ENCODE measurements around the gene FYN. TPM values are rescaled to one million over a fixed set of nuclear protein-coding genes. Genes with fewer than 3 reads are reported as not detected.
A peak's percentile ranks its signal among the peaks of the same experiment; 100 is the strongest.

FYN gene
- total and polyA plus RNA-seq, 2 donors from 2014 or later, result 34.5 to 52.4 TPM

GRCh38 chr6:111825439-111826086 lies 47.7 kb downstream of the FYN start:
- H3K4me1 ChIP-seq (ENCODE audit: control insufficient read depth in 2 of 3, insufficient read depth in 2 of 3, low read depth in 1 of 3, low read length in 3 of 3), result peaks cover 0 to 7% (median 0%) of the 10 kb centered on the region in 3 donors
- no peaks in the 10 kb centered on the region for H3K9me3 ChIP-seq (ENCODE audit: control insufficient read depth in 2 of 3, insufficient read depth in 1 of 3, low read length in 3 of 3)
- TF ChIP-seq CTCF (IDR thresholded peaks at IDR 0.05; ENCODE audit: borderline replicate concordance, extremely low read depth, insufficient read depth), result no peak
- no peaks in the 10 kb centered on the region for H3K27me3 ChIP-seq (ENCODE audit: control insufficient read depth, insufficient read depth, low read length)
- no peak overlapping the region for H3K27ac ChIP-seq (ENCODE audit: low read depth in 2 of 2, low read length in 2 of 2)
- DNase-seq (no peak), FAIRE-seq (no peak)
- no peak overlapping the region for H3K4me3 ChIP-seq (ENCODE audit: low read length in 3 of 3)
- no peaks in the 10 kb centered on the region for H3K36me3 ChIP-seq (ENCODE audit: control insufficient read depth in 2 of 3, insufficient read depth in 3 of 3, low read length in 3 of 3)
- intact Hi-C loops (cut with DNase I), result no loop called here
- H3K9ac ChIP-seq (ENCODE audit: low read length in 3 of 3), result no peak overlapping the region

- H3K4me3 ChIP-seq (ENCODE audit: low read length in 3 of 3), result no peak overlapping the region
- H3K9ac ChIP-seq (ENCODE audit: low read length in 3 of 3), result no peak overlapping the region
- peaks cover 0 to 7% (median 0%) of the 10 kb centered on the region in 3 donors for H3K4me1 ChIP-seq (ENCODE audit: control insufficient read depth in 2 of 3, insufficient read depth in 2 of 3, low read depth in 1 of 3, low read length in 3 of 3)
- intact Hi-C loops (cut with DNase I), result no loop called here
- DNase-seq (peak in 1 of 5 donors; percentile 62), FAIRE-seq (no peak)
- H3K27ac ChIP-seq (ENCODE audit: low read depth in 2 of 2, low read length in 2 of 2), result no peak overlapping the region
- no peaks in the 10 kb centered on the region for H3K36me3 ChIP-seq (ENCODE audit: control insufficient read depth in 2 of 3, insufficient read depth in 3 of 3, low read length in 3 of 3)
- TF ChIP-seq CTCF (IDR thresholded peaks at IDR 0.05; ENCODE audit: borderline replicate concordance, extremely low read depth, insufficient read depth), result no peak
- H3K27me3 ChIP-seq (ENCODE audit: control insufficient read depth, insufficient read depth, low read length), result no peaks in the 10 kb centered on the region
- no peaks in the 10 kb centered on the region for H3K9me3 ChIP-seq (ENCODE audit: control insufficient read depth in 2 of 3, insufficient read depth in 1 of 3, low read length in 3 of 3)
Observed at GRCh38 chr6:111824608-111825337, 48.5 kb downstream of the FYN start.

GRCh38 chr6:111823831-111824607 lies 49.2 kb downstream of the FYN start:
- H3K36me3 ChIP-seq (ENCODE audit: control insufficient read depth in 2 of 3, insufficient read depth in 3 of 3, low read length in 3 of 3), result no peaks in the 10 kb centered on the region
- peaks cover 0 to 5% (median 0%) of the 10 kb centered on the region in 3 donors for H3K4me1 ChIP-seq (ENCODE audit: control insufficient read depth in 2 of 3, insufficient read depth in 2 of 3, low read depth in 1 of 3, low read length in 3 of 3)
- intact Hi-C loops (cut with DNase I), result no loop called here
- no peak for TF ChIP-seq CTCF (IDR thresholded peaks at IDR 0.05; ENCODE audit: borderline replicate concordance, extremely low read depth, insufficient read depth)
- H3K9ac ChIP-seq (ENCODE audit: low read length in 3 of 3), result no peak overlapping the region
- FAIRE-seq (no peak), DNase-seq (no peak)
- no peak overlapping the region for H3K27ac ChIP-seq (ENCODE audit: low read depth in 2 of 2, low read length in 2 of 2)
- no peaks in the 10 kb centered on the region for H3K27me3 ChIP-seq (ENCODE audit: control insufficient read depth, insufficient read depth, low read length)
- H3K4me3 ChIP-seq (ENCODE audit: low read length in 3 of 3), result no peak overlapping the region
- H3K9me3 ChIP-seq (ENCODE audit: control insufficient read depth in 2 of 3, insufficient read depth in 1 of 3, low read length in 3 of 3), result no peaks in the 10 kb centered on the region
